ENCODE measurements around the gene ZFP69B. TPM values are rescaled to one million over a fixed set of nuclear protein-coding genes. Genes with fewer than 3 reads are reported as not detected.

ZFP69B gene
- total and polyA plus RNA-seq, 2 of the 8 experiments (the other 6 are each of a cell fraction or from before 2014, with no cell fraction given) = 1.7 to 8.2 TPM

DNA sequence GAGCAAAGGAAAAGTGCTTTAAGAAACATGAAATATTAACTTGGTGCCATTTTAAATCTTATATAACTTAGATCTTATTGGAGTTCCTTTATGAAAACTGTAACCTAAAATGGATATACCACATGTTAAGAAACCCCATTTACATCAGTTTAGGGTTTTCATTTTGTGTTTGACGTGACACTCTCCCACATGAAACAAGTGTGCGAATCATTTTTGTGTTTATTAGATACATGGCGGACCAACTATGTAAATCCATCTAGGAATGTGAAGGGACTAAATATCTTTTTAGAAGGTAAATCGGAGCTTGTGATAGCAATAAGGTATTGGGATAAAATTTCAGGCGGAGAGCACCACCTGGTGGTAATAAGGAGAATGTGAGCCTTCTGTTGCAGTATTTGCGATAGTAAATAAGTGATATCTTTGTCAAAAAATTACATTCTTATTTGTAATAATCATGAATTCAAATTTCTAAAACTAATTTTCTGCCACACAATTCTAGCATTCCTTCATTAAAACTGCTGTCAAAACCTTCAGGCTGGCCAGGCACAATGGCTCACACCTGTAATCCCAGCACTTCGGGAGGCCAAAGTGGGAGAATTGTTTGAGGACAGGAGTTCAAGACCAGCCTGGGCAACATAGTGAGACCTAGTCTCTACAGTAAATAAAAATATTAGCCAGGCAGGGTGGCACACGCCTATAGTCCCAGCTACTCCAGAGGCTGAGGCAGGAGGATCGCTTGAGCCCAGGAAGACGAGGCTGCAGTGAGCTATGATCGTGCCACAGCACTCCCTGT is 45.4 kb upstream of the ZFP69B start:
- WGBS, 2 experiments (ENCODE audit: extremely low coverage in 1 of 2, insufficient coverage in 1 of 2, insufficient read length in 1 of 2, insufficient replicate concordance in 2 of 2, low coverage in 1 of 2, low lambda C conversion rate in 2 of 2, missing lambda C conversion rate in 1 of 2) = 60% methylated on average over 11 of the region's 11 CpGs; no CpG with 5 or more reads in 1 of the 2 experiments
- Histone ChIP-seq H3K79me1 (ENCODE audit: low read depth, low read length) (no peaks in the 10 kb centered on the region), H3K36me3 (ENCODE audit: control insufficient read depth in 2 of 4, insufficient read depth in 4 of 4, low read length in 3 of 4) (no peaks in the 10 kb centered on the region), H3K14ac (ENCODE audit: insufficient read length) (no peak overlapping the region), H3K9ac (replicated peaks in 1 of 4; ENCODE audit: extremely low read depth in 1 of 4, low read depth in 3 of 4, low read length in 3 of 4) (no peak overlapping the region), H4K8ac (ENCODE audit: extremely low read depth, insufficient read depth, low read length) (no peak overlapping the region), H3K23ac (ENCODE audit: insufficient read length) (no peak overlapping the region), H3K4me2 (ENCODE audit: insufficient read depth in 1 of 2, low read depth in 2 of 2, low read length in 2 of 2) (no peak overlapping the region), H2BK12ac (ENCODE audit: low read depth, low read length) (no peak overlapping the region), H3K9me3 (ENCODE audit: insufficient read depth in 2 of 2, low read depth in 1 of 2, low read length in 1 of 2) (no peaks in the 10 kb centered on the region), H2BK20ac (ENCODE audit: low read length) (no peak overlapping the region), H3K27ac (ENCODE audit: low read depth, low read length) (no peak overlapping the region), H3K4me3 (ENCODE audit: extremely low read depth in 1 of 4, insufficient read depth in 2 of 4, low read depth in 3 of 4, low read length in 4 of 4) (no peak overlapping the region), H2BK5ac (ENCODE audit: low read depth, low read length) (no peak overlapping the region), H4K20me1 (replicated peaks in 1 of 2; ENCODE audit: control insufficient read depth in 1 of 2, insufficient read depth in 2 of 2, low read length in 2 of 2) (no peaks in the 10 kb centered on the region), H3K23me2 (ENCODE audit: low read depth, low read length) (no peaks in the 10 kb centered on the region; the same call in 1 of the 2 replicates), H2BK15ac (ENCODE audit: low read length) (no peak overlapping the region), H2BK120ac (replicated peaks; ENCODE audit: low read depth, low read length) (no peak overlapping the region), H2AK5ac (ENCODE audit: low read depth, low read length) (no peak overlapping the region), H3K79me2 (ENCODE audit: control insufficient read depth in 1 of 2, insufficient read depth in 2 of 2, low read length in 2 of 2) (no peaks in the 10 kb centered on the region), H2AFZ (ENCODE audit: low read length) (no peak overlapping the region), H4K5ac (ENCODE audit: insufficient read length, low read depth, low read length) (no peak overlapping the region), H3K56ac (replicated peaks; ENCODE audit: insufficient read length, low read depth, low read length) (no peak overlapping the region), H3K27me3 (replicated peaks in 1 of 4; ENCODE audit: control insufficient read depth in 3 of 4, extremely low read depth in 1 of 4, insufficient read depth in 3 of 4, low read length in 3 of 4) (no peaks in the 10 kb centered on the region), H4K91ac (replicated peaks; ENCODE audit: insufficient read length, low read length) (no peak overlapping the region), H3K4ac (replicated peaks; ENCODE audit: insufficient read length, low read depth, low read length) (no peak overlapping the region), H3K4me1 (replicated peaks in 1 of 4; ENCODE audit: control insufficient read depth in 3 of 4, insufficient read depth in 4 of 4, low read length in 3 of 4) (peaks cover 0 to 6% (median 1%) of the 10 kb centered on the region in 4 experiments; a peak in 2 of 7 replicates), H3K18ac (ENCODE audit: extremely low read depth, low read length) (no peak overlapping the region)
- CTCF ChIA-PET (ENCODE audit: partially characterized antibody) = interaction anchor here (0.7 to 3.3 kb wide), 44 partner anchors 9 to 325 kb away, joined by 3 to 27 read pairs (median 4); partner anchors contain the start of genes COL9A2, RLF and SMAP2
- peak; percentile 70 for FAIRE-seq
- DNase-seq (ENCODE audit: low read depth in 1 of 2, low spot score in 2 of 2) = no peak
- POLR2A ChIA-PET (ENCODE audit: partially characterized antibody) = interaction anchor here (1.1 to 1.3 kb wide), 2 partner anchors 32 to 45 kb away, joined by 4 read pairs; partner anchors contain the start of genes SMAP2 and ZFP69B
- TF ChIP-seq USF2 (IDR thresholded peaks at IDR 0.05; ENCODE audit: low read length) (no peak), RAD21 (IDR thresholded peaks at IDR 0.05 in 1 of 2, conservative IDR thresholded peaks at IDR 0.05 in 1 of 2; ENCODE audit: low read depth in 2 of 2, low read length in 2 of 2) (peak; percentile 82 to 83), TEAD4 (IDR thresholded peaks at IDR 0.05; ENCODE audit: low read depth, low read length) (no peak), RFX5 (IDR thresholded peaks at IDR 0.05; ENCODE audit: borderline replicate concordance, low read depth, low read length) (no peak), TAF7 (optimal IDR thresholded peaks at IDR 0.05; ENCODE audit: borderline replicate concordance, low read depth, low read length) (no peak), CTCF (IDR thresholded peaks at IDR 0.05; ENCODE audit: control extremely low read depth in 1 of 3, insufficient read depth in 1 of 3, low read depth in 1 of 3, low read length in 3 of 3) (peak in 2 of 3 experiments; percentile 48 to 72; a peak in 2 of 4 replicates), POLR2AphosphoS5 (IDR thresholded peaks at IDR 0.05; ENCODE audit: low read depth, low read length) (no peak)
